Adrenal gland (tissue), 5 donors: ENCODE measurements around the gene PRR12.

Experiments
- POLR2A ChIP-seq, 2 donors: fragments of 450-650 bp; IDR thresholded peaks; one replicate each; pipeline ENCODE4 v1.6.1; 2017; ENCODE audit warnings: antibody characterized with exemption in 2 of 2, mild to moderate bottlenecking in 2 of 2, moderate library complexity in 1 of 2
- TF ChIP-seq, protein P1 (sequence below), 6 experiments: fragments of 450-650 bp in 4 of 6; fragments of 200-600 bp in 2 of 6; sonication (generic) in 1 of 6; IDR thresholded peaks; 1 replicate in 5 of 6; 2 replicates in 1 of 6; pipeline versions ENCODE4 v1.5.1 to v1.8.0; 2016 to 2021; ENCODE audit warnings: antibody characterized with exemption in 6 of 6, mild to moderate bottlenecking in 2 of 6, moderate library complexity in 1 of 6
- donor health status: DM: no; HTN: no; CAD: no.

- peak; percentile 78 to 96 for TF ChIP-seq POLR2A (IDR thresholded peaks at IDR 0.05)
- TF ChIP-seq, protein P1, sequence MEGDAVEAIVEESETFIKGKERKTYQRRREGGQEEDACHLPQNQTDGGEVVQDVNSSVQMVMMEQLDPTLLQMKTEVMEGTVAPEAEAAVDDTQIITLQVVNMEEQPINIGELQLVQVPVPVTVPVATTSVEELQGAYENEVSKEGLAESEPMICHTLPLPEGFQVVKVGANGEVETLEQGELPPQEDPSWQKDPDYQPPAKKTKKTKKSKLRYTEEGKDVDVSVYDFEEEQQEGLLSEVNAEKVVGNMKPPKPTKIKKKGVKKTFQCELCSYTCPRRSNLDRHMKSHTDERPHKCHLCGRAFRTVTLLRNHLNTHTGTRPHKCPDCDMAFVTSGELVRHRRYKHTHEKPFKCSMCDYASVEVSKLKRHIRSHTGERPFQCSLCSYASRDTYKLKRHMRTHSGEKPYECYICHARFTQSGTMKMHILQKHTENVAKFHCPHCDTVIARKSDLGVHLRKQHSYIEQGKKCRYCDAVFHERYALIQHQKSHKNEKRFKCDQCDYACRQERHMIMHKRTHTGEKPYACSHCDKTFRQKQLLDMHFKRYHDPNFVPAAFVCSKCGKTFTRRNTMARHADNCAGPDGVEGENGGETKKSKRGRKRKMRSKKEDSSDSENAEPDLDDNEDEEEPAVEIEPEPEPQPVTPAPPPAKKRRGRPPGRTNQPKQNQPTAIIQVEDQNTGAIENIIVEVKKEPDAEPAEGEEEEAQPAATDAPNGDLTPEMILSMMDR (IDR thresholded peaks at IDR 0.05), result no peak
These were observed 49.3 kb downstream of the PRR12 start, which contains the start of gene RRAS for GRCh38 chr19:49640113-49640898.
